Activated CD4-positive, alpha-beta T cell treated with anti-CD3 and anti-CD28 coated beads for 48 hours (primary cell): ENCODE measurements around the gene COPS8.

Experiments used
- DNase-seq: peaks from one replicate; pipeline ENCODE4 v3.0.0-alpha.2; 2020

COPS8 gene

DNA sequence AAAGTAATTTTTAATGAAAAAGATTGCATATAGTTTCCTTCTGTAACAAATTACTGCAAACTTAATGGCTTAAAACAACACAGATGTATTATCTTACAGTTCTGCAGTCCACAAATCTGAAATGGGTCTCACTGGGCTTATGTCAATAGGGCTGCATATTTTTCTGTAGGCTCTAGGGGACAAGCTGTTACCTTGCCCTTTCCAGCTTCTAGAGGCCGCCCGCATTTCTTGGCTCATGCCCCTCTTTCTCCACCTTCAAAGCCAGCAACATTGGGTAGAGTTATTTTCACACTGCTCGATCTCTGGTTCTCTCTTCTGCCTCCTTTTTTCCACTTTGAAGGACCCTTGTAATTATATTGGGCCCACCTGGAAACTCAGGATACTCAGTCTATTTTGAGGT lies 16.7 kb downstream of the COPS8 start:
- DNase-seq = no peak

DNA sequence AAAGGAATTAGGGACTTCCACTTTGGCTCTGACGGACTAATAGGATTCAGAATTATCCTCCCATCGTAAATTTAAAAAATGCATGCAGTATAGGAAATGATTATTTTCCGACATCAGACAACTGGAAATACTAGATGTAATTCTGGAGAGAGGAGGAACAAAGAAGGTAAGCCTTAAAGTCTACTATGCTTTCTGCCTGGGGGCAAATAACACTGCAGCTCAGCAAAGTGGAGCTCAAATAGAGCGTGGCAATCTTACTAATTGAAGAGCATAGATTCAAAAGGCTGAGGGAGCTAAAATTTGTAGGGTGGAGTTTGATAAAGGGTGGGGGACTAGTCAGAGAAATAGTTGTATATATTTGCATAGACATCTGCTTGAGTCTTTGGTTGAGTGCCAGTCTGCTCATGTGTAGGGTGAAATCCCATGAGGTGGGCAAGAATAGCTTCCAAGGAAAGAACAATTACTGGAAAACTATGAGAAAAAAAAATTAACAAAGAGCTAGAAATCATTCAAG lies 23.8 kb downstream of the COPS8 start:
- no peak for DNase-seq

DNA sequence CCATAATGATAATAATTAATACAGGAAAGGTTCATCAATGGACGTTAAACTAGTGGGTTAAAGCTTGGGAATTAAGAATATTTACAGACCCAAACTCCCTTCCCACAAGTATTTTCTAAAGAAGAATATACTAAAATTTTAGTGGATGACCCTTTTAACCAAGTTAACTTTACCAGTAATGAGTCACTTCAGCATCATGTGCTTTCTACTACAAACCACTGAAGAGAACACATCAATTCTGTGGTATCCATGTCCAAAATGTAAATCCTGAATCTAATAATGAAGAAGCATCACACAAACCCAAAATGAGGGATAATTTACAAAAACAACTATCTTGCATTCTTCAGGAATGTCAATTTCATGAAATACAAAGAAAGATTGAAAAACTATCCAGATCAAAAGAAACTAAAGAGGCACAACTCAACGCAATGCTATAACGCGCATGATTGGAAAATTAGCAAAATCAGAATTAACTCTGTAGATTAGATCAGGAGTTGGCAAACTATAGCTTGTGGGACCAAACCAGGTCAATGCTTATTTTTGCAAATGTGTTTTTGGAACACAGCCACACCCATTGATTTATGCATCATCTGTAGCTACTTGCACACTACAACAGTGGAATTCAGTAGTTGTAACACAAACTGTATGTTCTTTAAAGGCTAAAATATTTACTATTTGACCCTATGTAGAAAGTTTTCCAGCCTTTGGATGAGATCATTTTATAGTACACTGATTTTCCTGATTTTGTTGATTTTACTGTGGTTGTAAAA lies 27.5 kb downstream of the COPS8 start:
- no peak for DNase-seq

DNA sequence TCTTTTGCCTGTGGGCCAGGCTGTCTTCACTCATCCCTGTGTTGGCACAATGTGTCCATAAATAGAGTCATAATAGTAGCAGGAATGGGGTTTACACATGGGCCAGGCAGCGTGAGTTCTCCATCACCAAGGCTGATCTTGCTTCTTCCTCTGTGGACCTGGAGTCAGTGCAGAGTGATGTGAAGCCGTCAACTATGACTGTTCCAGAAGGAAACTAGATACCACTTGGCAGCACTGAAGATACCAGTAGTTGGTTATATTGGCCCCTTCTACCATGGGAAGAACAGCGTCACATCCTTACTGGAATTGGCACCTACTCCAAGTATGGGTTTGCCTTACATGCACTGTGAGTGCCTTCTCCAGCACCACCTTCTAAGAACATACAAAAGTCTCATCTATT lies 30.2 kb downstream of the COPS8 start:
- DNase-seq = no peak

DNA sequence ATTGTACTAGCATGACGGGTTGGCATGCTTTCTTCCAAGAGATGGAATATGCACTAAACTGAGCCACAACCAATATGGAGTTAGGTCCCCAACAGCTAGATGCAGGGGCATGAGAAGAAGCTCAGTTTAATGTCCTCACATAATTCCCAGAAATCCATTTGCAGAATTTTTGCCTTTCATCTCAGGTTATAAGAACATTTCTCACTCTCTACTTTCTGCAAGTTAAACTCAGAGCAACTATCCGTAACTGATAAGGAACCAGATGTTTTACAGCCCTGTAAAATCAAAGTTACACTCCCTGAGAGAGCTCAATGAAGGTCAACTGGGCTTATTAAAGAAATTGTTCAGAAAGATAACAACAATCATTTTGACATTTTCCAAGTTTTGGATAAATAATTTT lies 30.7 kb downstream of the COPS8 start:
- no peak for DNase-seq

DNA sequence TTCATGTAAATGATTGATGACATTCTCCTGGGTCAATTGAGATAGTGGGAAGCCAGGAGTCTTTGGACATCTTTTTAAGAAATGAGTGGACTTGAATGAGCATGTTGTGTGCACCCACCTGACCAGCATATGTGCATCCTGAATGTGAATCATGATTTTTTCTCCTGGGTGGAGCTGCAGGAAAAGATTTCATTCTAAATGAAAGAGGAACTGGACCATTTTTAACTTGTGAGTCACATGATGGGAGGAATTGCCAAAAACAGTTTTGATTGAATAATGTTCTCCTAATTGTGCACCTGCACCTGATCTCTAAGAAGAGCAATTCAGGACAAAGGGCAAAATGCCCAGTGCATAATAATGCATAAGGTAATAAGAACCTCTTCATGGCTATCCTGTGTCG lies 32.3 kb downstream of the COPS8 start:
- DNase-seq = no peak

DNA sequence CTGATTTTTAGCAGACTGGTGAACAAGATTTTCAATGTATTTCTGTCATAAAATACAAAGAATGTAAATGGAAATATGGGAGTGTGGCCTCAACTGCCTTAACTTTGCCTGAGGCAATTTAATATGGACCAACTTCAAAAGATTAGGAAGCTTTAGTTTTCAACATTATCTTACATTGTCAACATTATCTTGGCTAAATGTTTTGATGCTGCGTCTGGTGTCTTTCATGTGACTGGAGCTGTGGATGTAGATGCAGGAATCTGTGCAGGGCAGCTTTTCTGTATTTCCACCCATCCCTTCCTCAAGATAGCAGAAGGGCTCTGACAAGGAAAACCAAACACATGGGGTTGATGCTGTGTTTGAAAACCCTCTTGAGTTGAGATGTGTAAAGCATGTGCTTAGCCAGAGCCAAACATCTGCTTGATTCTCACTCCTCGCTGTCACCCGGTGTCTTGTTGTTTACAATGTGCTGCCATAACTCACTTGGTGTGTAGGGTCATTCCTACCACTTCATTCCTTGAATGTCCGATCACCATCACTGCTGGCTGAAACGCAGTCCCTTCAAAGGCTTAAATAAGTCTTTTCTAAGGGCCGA lies 33.0 kb downstream of the COPS8 start:
- DNase-seq = no peak

DNA sequence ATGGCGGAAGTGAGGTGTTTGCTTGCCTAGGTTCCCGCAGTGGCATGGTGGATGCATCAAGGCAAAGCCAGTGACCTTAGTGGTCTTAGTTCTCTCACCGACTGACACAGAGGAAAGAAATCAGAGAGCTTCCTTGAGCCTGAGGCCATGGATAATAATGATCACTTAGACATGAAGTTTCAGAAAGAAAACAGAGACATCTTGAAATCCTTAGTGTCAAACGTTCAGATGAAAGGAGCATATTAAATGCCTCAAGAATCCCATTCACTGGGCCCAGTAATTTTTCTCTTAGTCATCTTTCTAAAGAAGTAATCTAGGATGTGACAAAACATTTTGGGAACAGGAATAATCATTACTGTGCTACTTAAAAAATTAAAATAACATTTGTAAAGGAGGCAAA lies 35.2 kb downstream of the COPS8 start:
- DNase-seq = no peak

DNA sequence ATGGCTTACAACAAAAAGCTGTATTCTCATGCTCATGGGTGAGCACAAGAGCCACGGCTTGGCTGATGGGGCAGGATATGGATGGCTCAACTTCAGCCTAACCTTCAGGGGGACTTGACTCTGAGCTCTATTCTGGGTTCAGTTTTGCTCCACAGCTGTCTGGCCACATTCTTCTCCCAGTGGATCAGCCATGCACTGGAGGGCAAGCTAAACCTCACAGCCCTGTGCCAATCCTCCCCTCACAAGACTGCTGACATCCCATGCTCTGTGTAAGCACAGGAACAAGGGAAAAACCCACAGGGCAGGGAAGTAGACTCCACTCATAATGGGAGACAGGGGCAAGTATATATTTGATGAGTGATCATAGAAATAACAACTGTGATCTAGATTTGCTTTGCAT lies 35.6 kb downstream of the COPS8 start:
- no peak for DNase-seq

DNA sequence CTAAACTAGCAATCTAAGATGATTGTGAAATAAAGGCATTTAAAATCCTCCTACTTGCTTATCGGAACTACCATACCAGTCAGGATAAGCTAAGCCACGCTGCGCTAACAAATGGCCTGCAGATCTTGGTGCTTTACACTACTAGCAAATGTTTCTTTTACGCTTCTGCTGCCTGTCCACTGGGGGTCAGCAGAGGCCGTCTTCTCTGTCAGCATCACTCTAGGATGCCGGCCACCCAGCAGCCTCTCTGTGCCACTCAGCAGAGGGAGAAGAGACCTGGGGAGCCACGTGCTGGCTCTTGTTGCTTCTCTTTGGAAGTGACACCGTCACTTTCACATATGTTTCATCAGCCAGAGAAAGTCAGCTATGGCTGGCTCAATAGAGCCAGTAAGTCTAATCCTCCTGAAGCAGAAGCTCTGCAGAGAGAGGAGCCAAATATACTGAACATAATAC lies 36.6 kb downstream of the COPS8 start:
- peak; percentile 83 for DNase-seq

DNA sequence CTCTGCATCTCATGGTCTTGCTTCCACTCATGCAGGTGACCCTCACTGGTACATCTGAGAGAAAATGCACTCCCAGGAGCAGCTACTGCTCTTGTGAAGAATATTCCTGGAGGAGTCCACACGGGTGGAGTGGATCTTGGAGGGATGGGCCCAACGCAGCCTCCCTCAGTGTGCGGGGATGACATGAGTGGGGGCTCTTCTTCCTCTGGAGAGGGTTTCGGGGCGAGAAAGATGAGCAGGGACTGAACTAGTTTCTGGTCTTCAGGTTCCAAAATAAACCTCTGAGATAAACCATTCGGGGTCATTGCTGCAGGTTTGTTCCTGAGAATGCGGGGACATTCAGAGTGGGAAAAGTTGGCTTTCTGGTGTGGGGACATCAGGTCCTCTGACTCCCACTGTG lies 39.1 kb downstream of the COPS8 start:
- no peak for DNase-seq

DNA sequence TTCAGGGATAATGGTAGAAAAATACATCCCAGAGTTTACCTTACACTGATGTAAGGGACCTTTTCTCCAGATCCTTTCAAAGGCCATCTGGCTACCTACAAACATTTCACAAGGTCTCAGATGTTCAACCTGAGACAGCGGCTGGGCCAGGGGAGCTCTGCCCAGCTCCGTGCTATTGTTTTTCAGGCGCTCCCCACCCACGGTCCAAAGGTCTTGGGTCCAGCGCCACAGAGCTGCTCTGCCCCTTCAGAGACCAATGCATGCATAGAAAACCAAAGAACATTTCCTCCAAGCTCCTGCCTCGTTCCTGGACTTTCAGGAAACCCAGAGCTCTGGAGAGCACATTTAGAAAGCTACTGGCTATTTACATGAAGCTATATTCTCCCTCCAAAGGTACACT lies 40.3 kb downstream of the COPS8 start:
- DNase-seq = no peak

DNA sequence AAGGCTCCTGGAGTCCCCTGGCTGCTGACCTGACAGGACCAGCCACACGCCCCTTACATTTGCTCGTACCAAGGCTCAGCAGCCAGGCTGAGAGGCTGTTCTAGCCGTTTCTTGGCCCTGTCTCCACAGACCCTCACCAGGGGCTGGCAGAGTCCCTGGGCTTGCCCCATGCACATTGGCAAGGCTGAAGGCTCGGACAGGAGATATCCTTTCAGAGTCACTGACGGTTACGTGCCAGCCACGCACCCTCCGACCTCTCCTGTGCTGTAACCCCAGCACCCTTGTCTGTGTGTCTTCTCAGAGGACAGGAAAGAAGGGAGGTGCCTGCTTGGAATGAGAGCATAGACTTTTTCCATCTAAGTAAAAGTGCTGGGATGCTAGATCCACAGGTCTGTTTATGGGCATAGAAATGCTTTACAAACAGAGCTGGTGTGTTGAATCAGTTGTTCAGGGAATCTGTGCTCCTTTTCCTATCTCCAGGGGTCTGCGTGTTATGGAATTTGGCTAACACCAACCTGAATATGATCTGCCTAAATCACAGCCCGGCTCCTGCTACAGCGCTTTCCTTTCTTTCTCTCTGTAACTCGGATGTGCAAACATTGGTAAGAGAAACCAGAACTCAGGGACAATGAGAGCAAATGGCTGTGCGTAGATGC lies 41.0 kb downstream of the COPS8 start:
- no peak for DNase-seq

DNA sequence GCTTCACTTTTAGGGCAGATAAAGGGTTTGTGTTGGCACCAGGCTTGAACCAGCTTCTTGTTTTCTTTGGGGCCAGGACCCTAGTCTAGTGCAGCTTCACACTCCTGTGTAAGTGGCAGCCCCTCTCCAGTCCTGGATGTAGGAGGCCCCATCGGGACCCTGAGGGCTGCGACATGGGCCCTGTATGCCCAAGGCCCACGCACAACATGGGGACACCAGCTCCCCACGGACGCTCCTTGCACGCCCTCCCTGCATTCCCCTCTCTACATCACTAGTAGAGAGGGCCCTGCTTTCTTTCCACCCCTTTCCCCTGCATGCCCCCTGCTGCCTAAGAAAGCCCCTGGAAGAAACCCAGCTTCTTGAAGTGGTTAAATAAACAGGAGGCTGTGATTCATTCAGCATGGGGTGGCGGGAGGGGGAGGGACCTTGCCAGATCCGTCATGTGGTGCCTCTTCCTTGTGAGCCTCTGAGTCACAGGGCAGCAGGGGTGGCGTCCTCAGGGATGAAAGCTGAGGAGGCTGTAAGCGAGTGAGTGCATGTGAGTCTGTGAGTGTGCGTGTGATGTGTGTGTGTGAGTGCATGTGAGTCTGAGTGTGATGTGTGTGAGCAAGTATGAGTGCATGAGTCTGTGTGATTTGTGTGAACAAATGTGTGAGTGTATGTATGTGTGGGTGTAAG lies 42.5 kb downstream of the COPS8 start:
- DNase-seq = peak; percentile 79

DNA sequence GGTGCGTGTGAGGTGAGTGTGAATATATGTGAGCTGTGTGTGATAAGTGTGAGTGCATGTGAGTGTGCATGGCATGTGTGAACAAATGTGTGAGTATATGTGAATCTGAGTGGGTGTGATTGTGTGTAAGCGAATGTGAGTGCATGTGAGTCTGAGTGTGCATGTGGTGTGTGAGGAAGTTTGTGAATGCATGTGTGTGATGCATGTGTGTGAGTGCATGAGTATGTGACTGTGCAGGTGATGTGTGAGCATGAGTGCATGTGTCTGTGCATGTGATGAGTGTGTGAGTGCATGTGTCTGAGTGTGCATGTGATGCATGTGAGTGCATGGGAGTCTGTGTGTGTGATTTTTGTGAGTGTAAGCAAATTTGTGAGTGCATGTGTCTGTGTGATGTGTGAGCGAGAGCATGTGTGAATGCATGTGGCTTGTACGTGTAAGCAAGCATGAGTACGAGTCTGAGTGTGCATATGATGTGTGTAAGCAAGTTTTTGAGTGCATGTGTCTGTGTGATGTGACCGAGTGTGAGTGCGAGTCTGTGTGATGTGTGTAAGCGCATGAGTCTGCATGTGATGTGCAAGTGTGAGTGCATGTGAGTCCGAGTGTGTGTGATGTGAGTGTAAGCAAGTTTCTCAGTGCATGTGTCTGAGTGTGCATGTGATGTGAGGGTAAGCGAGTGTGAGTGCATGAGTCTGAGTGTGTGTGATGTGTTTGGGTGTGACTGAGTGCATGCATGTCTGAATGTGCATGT lies 43.3 kb downstream of the COPS8 start:
- DNase-seq = no peak

DNA sequence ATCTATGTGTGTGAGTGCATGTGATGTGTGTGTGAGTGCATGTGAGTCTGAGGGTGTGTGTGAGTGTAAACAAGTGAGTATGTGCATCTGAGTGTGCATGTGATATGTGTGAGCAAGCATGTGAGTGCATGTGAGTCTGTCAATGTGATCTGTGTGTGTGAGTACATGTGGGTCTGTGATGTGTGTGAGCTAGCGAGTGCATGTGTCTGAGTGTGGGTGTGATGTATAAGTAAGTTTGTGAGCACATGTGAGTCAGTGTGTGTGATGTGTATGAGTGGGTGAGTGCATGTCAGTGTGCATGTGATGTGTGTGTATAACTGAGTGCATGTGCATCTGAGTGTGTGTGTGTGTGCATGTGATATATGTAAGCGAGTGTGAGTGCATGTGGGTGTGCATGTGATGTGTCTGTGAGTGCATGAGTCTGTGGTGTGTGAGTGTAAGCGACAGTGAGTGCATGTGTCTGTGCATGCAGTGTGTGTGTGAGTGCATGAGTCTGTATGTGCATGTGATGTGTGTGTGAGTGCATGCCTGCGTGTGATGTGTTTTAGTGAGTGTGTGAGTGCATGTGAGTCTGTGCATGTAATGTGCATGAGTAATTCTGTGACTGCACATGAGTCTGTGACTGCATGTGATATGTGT lies 44.1 kb downstream of the COPS8 start:
- DNase-seq = no peak

DNA sequence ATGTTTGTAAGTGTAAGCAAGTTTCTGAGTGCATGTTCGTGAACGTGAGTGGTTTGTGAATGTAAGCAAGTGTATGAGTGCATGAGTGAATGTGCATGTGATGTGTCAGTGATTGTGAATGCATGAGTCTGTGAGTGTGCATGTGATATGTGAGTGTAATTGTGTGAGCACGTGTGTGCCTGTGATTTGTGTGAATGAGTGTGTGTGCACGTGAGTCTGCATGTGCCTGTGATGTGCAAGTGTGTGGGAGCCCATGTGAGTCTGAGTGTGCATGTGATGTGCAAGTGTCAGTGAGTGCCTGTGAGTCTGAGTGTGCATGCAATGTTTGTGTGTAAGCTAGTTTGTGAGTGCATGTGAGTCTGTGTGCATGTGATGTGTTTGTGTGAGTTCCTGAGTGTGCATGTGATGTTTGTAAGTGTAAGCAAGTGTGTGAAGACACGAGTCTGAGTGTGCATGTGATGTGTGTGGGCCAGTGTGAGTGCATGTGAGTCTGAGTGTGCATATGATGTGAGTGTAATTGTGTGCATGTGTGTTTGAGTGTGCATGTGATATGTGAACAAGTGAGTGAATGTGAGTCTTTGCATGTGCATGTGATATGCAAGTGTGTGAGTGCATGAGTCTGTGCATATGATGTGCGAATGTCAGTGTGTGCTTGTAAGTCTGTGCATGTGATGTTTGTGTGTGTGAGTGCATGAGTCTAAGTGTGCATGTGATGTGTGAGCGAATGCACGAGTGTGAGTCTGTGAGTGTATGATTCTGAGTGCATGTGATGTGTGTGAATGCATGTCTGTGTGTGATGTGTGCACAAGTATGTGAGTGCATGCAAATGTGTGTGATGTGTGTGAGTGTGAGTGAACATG lies 45.1 kb downstream of the COPS8 start:
- DNase-seq = no peak

DNA sequence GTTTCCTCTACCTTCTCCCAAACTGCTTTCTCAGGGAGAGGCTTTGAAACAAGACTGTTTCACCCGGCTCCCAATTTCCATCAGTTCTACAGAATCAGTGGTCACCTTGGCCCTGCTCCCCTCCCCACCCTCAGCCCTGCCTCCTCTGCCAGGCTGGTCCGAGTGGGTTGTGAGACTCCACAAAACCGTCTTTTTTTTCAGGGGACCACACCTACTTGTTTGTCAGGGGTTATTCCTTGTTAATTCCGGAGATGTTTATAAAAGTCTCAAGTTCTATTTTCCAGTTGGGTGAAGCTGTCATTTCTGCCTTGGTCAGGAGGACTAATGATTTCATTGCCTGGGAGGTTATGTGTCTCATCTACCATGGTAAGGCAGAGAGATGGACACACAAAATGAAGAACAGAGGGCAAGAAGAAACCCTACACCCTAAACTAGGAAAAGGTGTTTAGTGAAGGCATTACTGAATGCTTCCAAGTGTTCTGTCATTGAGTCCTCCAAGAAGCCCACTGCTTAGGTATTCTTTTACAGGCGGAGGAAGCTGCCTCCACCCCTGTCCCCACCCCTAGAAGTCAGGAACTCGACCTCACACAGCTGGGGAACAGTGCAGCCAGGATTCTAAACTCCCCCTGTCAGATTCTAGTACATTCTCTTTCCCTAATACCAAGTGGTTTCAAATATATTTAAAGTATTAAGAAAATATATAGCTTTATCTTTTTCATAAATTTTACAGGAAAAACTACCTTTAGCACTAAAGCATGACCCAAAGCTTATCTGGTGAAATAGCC lies 46.3 kb downstream of the COPS8 start:
- no peak for DNase-seq

DNA sequence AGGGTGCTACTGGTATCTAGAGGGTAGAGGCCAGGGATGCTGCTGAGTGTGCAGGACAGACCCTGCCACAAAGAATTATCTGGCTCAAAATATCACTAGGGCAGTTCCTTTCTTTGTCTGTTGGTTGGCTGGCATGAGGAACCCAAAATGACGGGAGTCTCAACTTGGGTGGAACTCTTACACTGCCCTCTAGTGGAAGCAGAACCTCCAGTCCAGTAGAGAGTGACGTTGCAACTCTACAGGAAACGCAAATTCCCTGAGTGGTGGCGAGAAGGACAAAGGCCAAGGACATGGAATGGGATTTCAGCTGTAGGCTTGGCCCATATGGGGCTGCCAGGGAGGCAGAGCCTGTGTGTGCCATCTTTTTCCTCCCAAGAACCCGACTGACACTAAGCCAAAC lies 47.1 kb downstream of the COPS8 start:
- DNase-seq = peak; percentile 20
